Stimulated activated CD8-positive, alpha-beta memory T cell treated with anti-CD3 and anti-CD28 coated beads, Interleukin-4, amount 100 ng/mL, for 24 hours (primary cell): ENCODE results near the gene PPP1R12A.

Experiments
- DNase-seq: peaks from one replicate; pipeline ENCODE4 v3.0.0-alpha.2; 2020; ENCODE audit warnings: low read depth

PPP1R12A gene

GRCh38 chr12:79766705-79767464 is 168.0 kb downstream of the PPP1R12A start:
- no peak for DNase-seq

GRCh38 chr12:79765157-79765556 is 169.7 kb downstream of the PPP1R12A start:
- DNase-seq: no peak

GRCh38 chr12:79764641-79765040 is 170.3 kb downstream of the PPP1R12A start:
- DNase-seq: no peak

DNA sequence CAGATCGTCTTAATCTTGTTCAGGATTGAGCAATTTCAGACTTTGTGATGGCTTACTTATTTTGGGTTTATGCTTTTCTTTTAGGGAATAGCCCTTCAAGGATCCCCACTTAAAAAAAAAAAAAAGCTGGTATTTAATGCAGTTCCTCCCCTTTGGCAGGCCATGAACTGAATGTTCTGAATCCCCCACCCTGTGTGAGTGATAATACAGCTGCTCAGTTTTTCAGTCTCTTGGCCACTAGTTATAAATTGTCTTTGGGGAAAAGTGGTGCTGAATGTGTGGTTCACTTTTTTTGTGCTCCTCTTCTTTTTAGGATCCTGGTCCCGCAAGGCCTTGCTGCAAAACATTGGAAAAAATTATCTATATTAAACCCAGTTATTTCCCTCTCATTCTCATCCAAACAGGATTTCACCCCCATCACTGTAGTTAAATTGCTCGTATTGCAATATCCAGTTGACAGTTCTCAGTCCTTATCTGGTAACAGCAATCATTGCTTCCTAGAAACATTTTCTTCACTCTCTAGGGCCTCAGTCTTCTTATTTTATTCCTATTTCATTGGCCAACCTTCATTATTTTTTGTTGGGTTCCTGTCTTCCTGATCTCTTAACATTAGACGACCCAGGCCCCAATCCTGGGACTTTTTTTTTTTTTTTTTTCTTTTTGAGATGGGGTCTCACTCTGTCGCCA is 171.0 kb downstream of the PPP1R12A start:
- no peak for DNase-seq

DNA sequence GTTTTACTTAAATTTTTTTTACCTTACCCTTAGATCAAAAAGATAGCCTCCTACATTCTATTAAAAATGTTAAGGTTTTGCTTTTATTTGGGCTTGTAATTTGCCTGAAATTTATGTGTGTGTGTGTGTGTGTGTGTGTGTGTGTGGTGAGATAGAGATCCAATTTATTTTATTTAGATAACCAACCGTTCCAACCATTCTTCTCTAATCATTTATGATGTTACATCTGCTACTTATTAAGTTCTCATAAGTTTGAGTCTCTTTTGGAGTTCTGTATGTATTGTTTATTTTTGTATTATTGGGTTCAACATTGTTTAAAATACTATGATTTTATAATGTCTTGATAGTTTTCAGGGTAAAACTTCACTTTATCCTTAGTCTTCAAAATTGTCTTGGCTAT is 173.6 kb downstream of the PPP1R12A start:
- DNase-seq: no peak

DNA sequence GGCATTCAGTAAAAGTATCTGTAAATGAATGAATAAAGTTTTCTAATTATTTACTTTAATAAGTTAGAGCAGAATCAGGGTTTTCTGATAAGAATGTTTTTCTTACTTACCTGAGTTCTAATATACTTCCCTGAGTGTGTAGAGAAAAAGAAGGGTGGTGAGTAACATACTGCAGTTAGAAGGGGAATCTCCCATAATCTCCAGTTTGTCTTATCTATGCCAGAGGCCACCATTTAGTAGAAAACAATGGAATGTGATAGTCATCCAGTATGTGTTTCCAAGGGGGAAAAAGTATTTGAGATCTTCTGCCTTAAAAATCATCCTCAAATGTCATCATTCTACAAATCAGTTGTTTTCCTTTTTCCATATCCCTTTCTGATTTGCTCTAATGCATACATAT is 187.6 kb downstream of the PPP1R12A start:
- no peak for DNase-seq

DNA sequence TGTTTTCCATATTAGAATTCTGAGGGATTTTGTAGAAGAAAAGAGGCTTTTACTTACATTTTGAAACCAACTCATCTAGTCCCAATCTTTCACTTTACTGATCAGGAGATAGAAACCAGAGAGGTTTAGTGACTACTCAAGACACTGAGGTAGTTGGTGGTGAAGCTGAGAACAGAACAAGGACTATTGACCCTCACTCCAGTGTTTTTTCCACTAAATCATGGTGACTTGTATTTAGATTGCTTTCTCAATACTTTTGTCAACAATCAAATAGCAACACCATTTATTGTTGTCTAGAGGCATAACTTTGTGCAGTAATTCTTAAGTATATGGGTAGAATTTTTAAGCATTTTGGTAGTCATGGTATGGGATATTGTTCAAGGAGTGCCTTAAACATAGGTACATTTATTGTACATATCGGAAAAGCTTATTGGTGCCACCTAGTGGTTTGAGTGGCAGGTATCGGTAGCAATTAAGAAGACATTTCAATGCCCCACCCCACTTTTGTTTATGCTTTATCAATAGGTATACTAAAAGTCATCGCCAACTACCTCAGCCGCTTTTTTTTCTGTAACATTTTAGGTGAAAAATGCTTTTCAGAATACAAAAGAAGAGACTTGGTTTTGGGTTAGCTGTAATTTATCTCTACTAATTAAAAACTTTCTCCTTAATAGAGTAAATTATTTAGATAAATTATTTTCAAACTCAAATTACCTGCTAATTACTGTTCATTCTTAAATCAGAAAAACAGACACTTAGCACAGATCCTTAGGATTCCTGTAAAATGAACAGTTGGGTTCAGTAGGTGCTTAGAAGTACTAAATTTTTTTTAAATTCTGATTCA is 196.8 kb downstream of the PPP1R12A start:
- no peak for DNase-seq

DNA sequence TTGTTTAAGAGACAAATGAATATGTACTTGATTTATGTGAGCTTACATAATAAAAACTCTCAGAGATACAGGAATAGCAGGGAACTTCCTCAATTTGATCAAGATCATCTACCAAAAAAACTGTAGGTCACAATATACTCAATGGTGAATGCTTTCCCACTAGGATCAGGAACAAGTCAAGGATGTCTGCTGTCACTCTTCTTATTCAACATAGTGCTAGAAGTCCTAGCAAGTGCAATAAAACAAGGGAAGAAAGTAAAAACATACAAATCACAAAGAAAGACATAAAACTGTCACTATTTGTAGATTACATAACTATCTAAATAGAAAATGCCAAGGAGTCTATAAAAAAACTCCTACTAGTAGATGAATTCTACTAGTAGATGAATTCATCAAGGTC is 202.3 kb downstream of the PPP1R12A start:
- no peak for DNase-seq

GRCh38 chr12:79725987-79726386 is 208.9 kb downstream of the PPP1R12A start:
- DNase-seq: no peak
